Lower leg skin (tissue), 4 donors: ENCODE results near the gene PTCHD1. TPM values are rescaled to one million over a fixed set of nuclear protein-coding genes. Genes with fewer than 3 reads are reported as not detected.

Experiments used
- DNase-seq, 2 donors: peaks; one replicate each; pipeline ENCODE4 v3.0.0-alpha.2; 2019; ENCODE audit warnings: low spot score in 2 of 2
- H3K4me3 ChIP-seq: fragments of 200-600 bp; sonication (generic); 2 replicates; pipeline ENCODE4 v1.5.1; 2017; ENCODE audit warnings: mild to moderate bottlenecking, low read depth; ENCODE audit not compliant: poor library complexity, severe bottlenecking
- CTCF ChIP-seq, 3 donors: fragments of 450-650 bp; IDR thresholded peaks; one replicate each; pipeline ENCODE4 v1.5.1; 2016; ENCODE audit warnings: antibody characterized with exemption in 3 of 3, mild to moderate bottlenecking in 3 of 3, moderate library complexity in 2 of 3
- POLR2A ChIP-seq, 2 donors: fragments of 450-650 bp; IDR thresholded peaks; one replicate each; pipeline ENCODE4 v1.6.1; 2016 to 2017; ENCODE audit warnings: antibody characterized with exemption in 2 of 2, mild to moderate bottlenecking in 1 of 2, moderate library complexity in 1 of 2
- WGBS, 2 donors: methylation state at CpG; one replicate each; pipeline ENCODE4 v1.1.5; 2018; 5-methylcytosine and 5-hydroxymethylcytosine counted together
- intact Hi-C: fragments of 100-400 bp; cut with DNase I; formaldehyde crosslinking; loops from one replicate; pipeline ENCODE4 v1.15.0; 2023; ENCODE audit warnings: low total_unique reads
- total RNA-seq, 4 donors: library from RNA; depleted of rRNA; stranded (reverse); fragments of >200 nt; gene quantifications; one replicate each; pipeline ENCODE4 v1.1.0, GENCODE V29; 2016

Gene PTCHD1
- total RNA-seq, 4 donors from 2014 or later = 0.07 to 0.13 (median 0.08) TPM; not detected in 1

- H3K4me3 ChIP-seq = no peak overlapping the region
- intact Hi-C loops = no loop called here
- no peak for DNase-seq
- no peak for TF ChIP-seq CTCF (IDR thresholded peaks at IDR 0.05)
- TF ChIP-seq POLR2A (IDR thresholded peaks at IDR 0.05) = no peak
- WGBS, 2 donors = 34 to 38% methylated on average over 4 of the region's 4 CpGs
These were observed 39.6 kb downstream of the PTCHD1 start for GRCh38 chrX:23374291-23374690.

GRCh38 chrX:23376581-23376980, 41.9 kb downstream of the PTCHD1 start:
- TF ChIP-seq POLR2A (IDR thresholded peaks at IDR 0.05) (no peak), CTCF (IDR thresholded peaks at IDR 0.05) (no peak)
- no peak for DNase-seq
- H3K4me3 ChIP-seq = no peak overlapping the region
- intact Hi-C loops = no loop called here
- 61 to 80% methylated on average over 2 to 3 of the region's 3 CpGs for whole genome bisulfite sequencing, 2 donors

GRCh38 chrX:23380581-23380980, 45.9 kb downstream of the PTCHD1 start:
- 43 to 52% methylated on average over 1 to 2 of the region's 2 CpGs for WGBS, 2 donors
- intact Hi-C loops = no loop called here

GRCh38 chrX:23381099-23382087, 46.7 kb downstream of the PTCHD1 start:
- WGBS, 2 donors = 78 to 87% methylated on average over 18 to 19 of the region's 19 CpGs
- no peak for DNase-seq
- TF ChIP-seq POLR2A (IDR thresholded peaks at IDR 0.05) (no peak), CTCF (IDR thresholded peaks at IDR 0.05) (no peak)
- no peak overlapping the region for H3K4me3 ChIP-seq
- intact Hi-C loops = no loop called here

More at GRCh38 chrX:23380581-23380980, 45.9 kb downstream of the PTCHD1 start:
- no peak for DNase-seq
- no peak overlapping the region for H3K4me3 ChIP-seq
- TF ChIP-seq POLR2A (IDR thresholded peaks at IDR 0.05) (no peak), CTCF (IDR thresholded peaks at IDR 0.05) (no peak)

- no peak overlapping the region for H3K4me3 ChIP-seq
- TF ChIP-seq POLR2A (IDR thresholded peaks at IDR 0.05) (no peak), CTCF (IDR thresholded peaks at IDR 0.05) (no peak)
- DNase-seq = no peak
- intact Hi-C loops = no loop called here
- WGBS, 2 donors = 84 to 87% methylated on average over 5 of the region's 5 CpGs
These were observed 47.9 kb downstream of the PTCHD1 start for GRCh38 chrX:23382572-23382971.
